IMR-90 (cell line): ENCODE data around the gene ZNF506. TPM values are rescaled to one million over a fixed set of nuclear protein-coding genes. Genes with fewer than 3 reads are reported as not detected.

Source experiments
- ATAC-seq: fragments of 200-7000 bp; cut with Tn5 transposase; 2 replicates; pipeline ENCODE4 v1.9.1; 2020; ENCODE audit warnings: low read depth, mild to moderate bottlenecking, moderate library complexity
- BruUV-seq: library from RNA; stranded (reverse); fragments of 400-500 nt; replicated peaks from 2 replicates; lab custom pipeline; 2021; lab: Mats Ljungman, UMichigan
- CTCF ChIA-PET: fragments of 300-600 bp; formaldehyde crosslinking; extraction: SDS; loops from one replicate; lab custom pipeline; 2021; ENCODE audit warnings: antibody characterized with exemption; lab: Yijun Ruan, JAX
- POLR2A ChIA-PET: fragments of 300-600 bp; sonication (Branson Sonifier 250); formaldehyde crosslinking; loops from one replicate; lab custom pipeline; 2022; ENCODE audit warnings: antibody characterized with exemption; ENCODE audit not compliant: unreplicated experiment; lab: Charles Lee
- DNase-seq: peaks from one replicate; pipeline ENCODE4 v3.0.0; 2013
- H2AFZ ChIP-seq: replicated peaks from 2 replicates; pipeline ENCODE3; 2013; ENCODE audit warnings: low read length, mild to moderate bottlenecking; ENCODE audit not compliant: poor library complexity
- H2AK5ac ChIP-seq: 2 replicates; pipeline ENCODE4 v1.6.1; 2013; ENCODE audit warnings: low read depth, low read length, inconsistent platforms
- H2AK9ac ChIP-seq: replicated peaks from 2 replicates; pipeline ENCODE3; 2013; ENCODE audit warnings: mild to moderate bottlenecking, low read depth, low read length, moderate library complexity; ENCODE audit not compliant: poor library complexity
- H2BK120ac ChIP-seq: 2 replicates; pipeline ENCODE4 v1.6.1; 2013; ENCODE audit warnings: low read depth, low read length, inconsistent platforms
- H2BK15ac ChIP-seq: 3 replicates; pipeline ENCODE4 v1.6.1; 2013; ENCODE audit warnings: low read depth, low read length, inconsistent platforms
- H2BK20ac ChIP-seq: 2 replicates; pipeline ENCODE4 v1.6.1; 2013; ENCODE audit warnings: low read depth, mild to moderate bottlenecking, inconsistent platforms, low read length, moderate library complexity
- H2BK5ac ChIP-seq: 2 replicates; pipeline ENCODE4 v1.6.1; 2013; ENCODE audit warnings: mild to moderate bottlenecking, low read depth, low read length, inconsistent platforms; ENCODE audit not compliant: poor library complexity, severe bottlenecking
- H3K14ac ChIP-seq: replicated peaks from 2 replicates; pipeline ENCODE4 v1.6.1; 2013; ENCODE audit warnings: low read depth, low read length, inconsistent platforms
- H3K18ac ChIP-seq: 2 replicates; pipeline ENCODE4 v1.6.1; 2013; ENCODE audit warnings: low read depth, low read length, control low read depth
- H3K23ac ChIP-seq: 2 replicates; pipeline ENCODE4 v1.6.1; 2013; ENCODE audit warnings: low read depth, low read length, inconsistent platforms
- H3K27ac ChIP-seq: 2 replicates; pipeline ENCODE4 v1.5.1; 2013; ENCODE audit warnings: mild to moderate bottlenecking, control low read depth, low read length; ENCODE audit not compliant: insufficient read depth
- H3K27me3 ChIP-seq: 2 replicates; pipeline ENCODE4 v1.6.1; 2013; ENCODE audit warnings: low read length; ENCODE audit not compliant: control insufficient read depth, insufficient read depth
- H3K36me3 ChIP-seq: 2 replicates; pipeline ENCODE4 v1.6.1; 2013; ENCODE audit warnings: low read length, mixed read lengths; ENCODE audit not compliant: control insufficient read depth, insufficient read depth
- H3K4ac ChIP-seq: 2 replicates; pipeline ENCODE4 v1.6.1; 2013; ENCODE audit warnings: low read depth, low read length, inconsistent platforms
- H3K4me1 ChIP-seq: 2 replicates; pipeline ENCODE4 v1.6.1; 2013; ENCODE audit warnings: low read length, mixed read lengths; ENCODE audit not compliant: control insufficient read depth, insufficient read depth
- H3K4me2 ChIP-seq: 2 replicates; pipeline ENCODE4 v1.6.1; 2013; ENCODE audit warnings: low read depth, mild to moderate bottlenecking, control low read depth, low read length, moderate library complexity
- H3K4me3 ChIP-seq: 2 replicates; pipeline ENCODE4 v1.5.1; 2013; ENCODE audit warnings: low read depth, mild to moderate bottlenecking, control low read depth, low read length, moderate library complexity; ENCODE audit not compliant: insufficient read depth
- H3K56ac ChIP-seq: 2 replicates; pipeline ENCODE4 v1.6.1; 2013; ENCODE audit warnings: low read length, inconsistent platforms; ENCODE audit not compliant: insufficient read depth; ENCODE audit errors: extremely low read depth
- H3K79me1 ChIP-seq, 2 experiments: 2 replicates each; pipeline ENCODE4 v1.6.1; 2013; ENCODE audit warnings: low read length in 2 of 2, inconsistent platforms in 1 of 2, low read depth in 1 of 2
- H3K9ac ChIP-seq: 2 replicates; pipeline ENCODE4 v1.6.1; 2013; ENCODE audit warnings: low read depth, low read length, control low read depth
- H3K9me1 ChIP-seq: 2 replicates; pipeline ENCODE4 v1.6.1; 2013; ENCODE audit warnings: low read length, inconsistent platforms; ENCODE audit not compliant: insufficient read depth
- H3K9me3 ChIP-seq: 2 replicates; pipeline ENCODE4 v1.6.1; 2013; ENCODE audit warnings: low read length; ENCODE audit not compliant: control insufficient read depth, insufficient read depth
- H4K20me1 ChIP-seq: 2 replicates; pipeline ENCODE4 v1.6.1; 2013; ENCODE audit warnings: low read length, inconsistent platforms; ENCODE audit not compliant: insufficient read depth
- H4K5ac ChIP-seq: 2 replicates; pipeline ENCODE4 v1.6.1; 2013; ENCODE audit warnings: mild to moderate bottlenecking, low read depth, low read length, control low read depth
- H4K8ac ChIP-seq, 2 experiments: 2 replicates each; pipeline ENCODE4 v1.6.1; 2013; ENCODE audit warnings: low read depth in 2 of 2, low read length in 2 of 2, control low read depth in 1 of 2, inconsistent platforms in 1 of 2
- H4K91ac ChIP-seq: 2 replicates; pipeline ENCODE4 v1.6.1; 2013; ENCODE audit warnings: low read depth, low read length, inconsistent platforms; ENCODE audit not compliant: insufficient read depth
- CHD1 ChIP-seq: IDR thresholded peaks from 2 replicates; pipeline ENCODE4 v1.6.1; 2012; ENCODE audit warnings: low read depth, low read length, improper control_type of control experiment
- MAZ ChIP-seq: IDR thresholded peaks from 2 replicates; pipeline ENCODE4 v1.6.1; 2012; ENCODE audit warnings: low read depth, mild to moderate bottlenecking, low read length, improper control_type of control experiment, moderate library complexity, borderline replicate concordance
- MXI1 ChIP-seq: IDR thresholded peaks from 2 replicates; pipeline ENCODE4 v1.6.1; 2012; ENCODE audit warnings: low read depth, mild to moderate bottlenecking, low read length, moderate library complexity, borderline replicate concordance
- RFX5 ChIP-seq: IDR thresholded peaks from 2 replicates; pipeline ENCODE4 v1.8.0; 2012; ENCODE audit warnings: low read depth, mild to moderate bottlenecking, low read length, moderate library complexity
- WGBS, 2 experiments: methylation state at CpG; one replicate each; pipeline versions ENCODE4 v1.1.5 to v1.1.7; 2013; ENCODE audit warnings: missing lambda C conversion rate in 2 of 2; ENCODE audit not compliant: insufficient read length in 1 of 2; ENCODE audit errors: extremely low coverage in 2 of 2; 5-methylcytosine and 5-hydroxymethylcytosine counted together
- dilution Hi-C: fragments of 300-500 bp; cut with HindIII; formaldehyde crosslinking; loops from one replicate; pipeline ENCODE4 v1.14.3; 2018; ENCODE audit warnings: low sequenced_read_pairs; ENCODE audit not compliant: unreplicated experiment
- in situ Hi-C: fragments of 300-500 bp; cut with MboI; formaldehyde crosslinking; loops from 3 replicates; pipeline ENCODE4 v1.14.3; 2019; ENCODE audit warnings: low sequenced_read_pairs, inconsistent platforms, mixed read lengths
- intact Hi-C: fragments of 100-400 bp; cut with micrococcal nuclease; formaldehyde crosslinking; loops from 2 replicates; pipeline ENCODE4 v1.10.0; 2022
- polyA plus RNA-seq, 3 experiments: library from polyadenylated mRNA; depleted of rRNA; stranded (reverse); fragments of >200 nt; gene quantifications; 2 replicates each; pipeline ENCODE4 v1.2.3, GENCODE V29; 2012; ENCODE audit warnings: low replicate concordance in 1 of 3
- total RNA-seq: library from RNA; depleted of rRNA; stranded (reverse); fragments of >200 nt; gene quantifications from 2 replicates; pipeline ENCODE4 v1.2.3, GENCODE V29; 2012

The ZNF506 gene
- total and polyA plus RNA-seq, 2 of the 4 experiments (the other 2 are of a cell fraction): 2.4 to 6.1 TPM

DNA sequence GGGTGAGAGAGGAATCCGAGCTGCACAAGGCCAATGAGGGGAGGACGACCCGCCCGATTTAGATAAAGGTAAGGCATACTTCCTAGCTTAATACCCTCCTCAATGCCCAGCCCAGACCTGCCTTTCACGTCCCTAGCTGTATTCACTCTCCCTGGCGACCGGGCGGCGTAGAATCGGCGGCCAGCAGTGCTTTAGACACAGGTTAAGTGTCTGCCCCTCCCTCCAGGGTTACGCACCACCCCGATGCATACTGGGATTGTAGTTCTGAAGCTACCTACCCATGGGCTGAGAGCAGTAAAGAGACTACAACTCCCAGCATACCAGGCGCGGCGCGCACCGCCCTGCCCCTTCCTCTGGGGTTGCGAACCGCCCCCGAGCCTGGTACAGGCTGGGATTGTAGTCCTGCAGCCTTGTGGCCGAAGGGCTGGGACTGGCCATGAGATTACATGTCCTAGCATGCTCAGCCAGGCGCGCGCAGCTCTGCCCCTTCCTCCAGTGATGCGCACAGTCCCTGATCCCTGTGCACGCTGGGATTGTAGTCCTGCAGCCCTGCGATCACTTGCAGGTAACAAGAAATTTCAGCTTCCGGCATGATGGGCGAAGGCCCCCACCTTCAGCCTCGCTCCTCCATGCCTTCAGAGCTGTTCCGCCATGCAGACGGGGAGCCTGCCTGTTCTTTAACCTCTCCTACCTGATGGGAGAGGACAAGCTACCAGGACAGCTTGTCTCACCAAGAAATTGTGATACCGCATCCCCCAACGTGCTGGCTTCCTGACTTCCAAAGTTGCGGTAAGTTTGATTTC lies 45.1 kb downstream of the ZNF506 start:
- peak overlapping the region; percentile 82 for H3K27ac ChIP-seq
- CTCF ChIA-PET: no interaction called here
- dilution Hi-C loops: no loop called here
- peak overlapping the region; percentile 73 for H3K4me3 ChIP-seq
- H3K9me3 ChIP-seq: no peaks in the 10 kb centered on the region; the same call in 1 of the 2 replicates
- peak overlapping the region; percentile 81 for H3K56ac ChIP-seq
- POLR2A ChIA-PET: interaction anchor here (0.5 to 1.4 kb wide), 2 partner anchors 124 to 1579 kb away, joined by 3 read pairs; partner anchors contain the start of gene ZNF93
- H4K20me1 ChIP-seq: no peaks in the 10 kb centered on the region
- H4K5ac ChIP-seq: peak overlapping the region; percentile 76
- peak overlapping the region; percentile 80 to 92 for H4K8ac ChIP-seq
- peak; percentile 98 for DNase-seq
- H3K9me1 ChIP-seq: no peaks in the 10 kb centered on the region
- TF ChIP-seq RFX5 (no peak), MXI1 (peak; percentile 89), MAZ (peak; percentile 98), CHD1 (no peak)
- no peaks in the 10 kb centered on the region for H3K27me3 ChIP-seq
- peak overlapping the region; percentile 39; the same call in 1 of the 3 replicates for H2BK15ac ChIP-seq
- H2BK5ac ChIP-seq: peak overlapping the region; percentile 52
- H2BK120ac ChIP-seq: peak overlapping the region; percentile 68
- no TSS peak for BruUV-seq
- no peaks in the 10 kb centered on the region for H3K36me3 ChIP-seq
- peak overlapping the region; percentile 18; the same call in 1 of the 2 replicates for H2BK20ac ChIP-seq
- H4K91ac ChIP-seq: peak overlapping the region; percentile 77
- peak overlapping the region; percentile 86 for H3K23ac ChIP-seq
- 0 out of 2 replicates have a peak, but pooled peaks cover 2% of the 10 kb centered on the region for H3K4me1 ChIP-seq
- H3K79me1 ChIP-seq: peaks cover 6 to 21% of the 10 kb centered on the region in 2 experiments
- intact Hi-C loops: loop anchor here (2.0 kb wide), 3 partner anchors 44 to 182 kb away; partner anchors contain the start of genes ATP13A1 and ZNF14
- in situ Hi-C loops: no loop called here
- H3K9ac ChIP-seq: peak overlapping the region; percentile 87
- 0% methylated on average over 15 of the region's 36 CpGs; no CpG with 5 or more reads in 1 of the 2 experiments for WGBS, 2 experiments
- H3K4me2 ChIP-seq: peak overlapping the region; percentile 76
- H2AFZ ChIP-seq: peak overlapping the region; percentile 98
- peak overlapping the region; percentile 83 for H2AK9ac ChIP-seq
- peak overlapping the region; percentile 50 for H3K18ac ChIP-seq
- peak; percentile 99 for ATAC-seq
- H3K14ac ChIP-seq: peak overlapping the region; percentile 89
- peak overlapping the region; percentile 62; the same call in 1 of the 2 replicates for H2AK5ac ChIP-seq
- peak overlapping the region; percentile 86 for H3K4ac ChIP-seq
